Measurements from ENCODE around the gene CLCA2. TPM values are rescaled to one million over a fixed set of nuclear protein-coding genes. Genes with fewer than 3 reads are reported as not detected.

CLCA2 gene
- total and polyA plus RNA-seq, 2 donors (not counting 3 experiments of a cell fraction or from before 2014, with no cell fraction given): 0.01 to 0.11 TPM

GRCh38 chr1:86487811-86488141, 63.8 kb downstream of the CLCA2 start:
- H3K9me3 ChIP-seq (replicated peaks; ENCODE audit: control insufficient read depth, insufficient read depth, low read length): no peaks in the 10 kb centered on the region
- H4K20me1 ChIP-seq (replicated peaks; ENCODE audit: control insufficient read depth, extremely low read depth, insufficient read depth, low read length): no peaks in the 10 kb centered on the region
- no peak overlapping the region for H3K9ac ChIP-seq (replicated peaks; ENCODE audit: extremely low read depth, insufficient read depth, low read length)
- H2AFZ ChIP-seq (ENCODE audit: low read depth, low read length): no peak overlapping the region
- H3K27ac ChIP-seq (ENCODE audit: insufficient read depth, low read depth, low read length): no peak overlapping the region
- no peaks in the 10 kb centered on the region for H3K4me1 ChIP-seq (ENCODE audit: control insufficient read depth, extremely low read depth, insufficient read depth, low read length)
- H3K9me1 ChIP-seq (replicated peaks; ENCODE audit: control insufficient read depth, extremely low read depth, insufficient read depth, low read length): no peaks in the 10 kb centered on the region
- dilution Hi-C loops (cut with MboI; ENCODE audit: extremely low pct_ligation_motif_present, low sequenced_read_pairs) (no loop called here), intact Hi-C loops (cut with micrococcal nuclease) (no loop called here)
- H3K36me3 ChIP-seq (ENCODE audit: control insufficient read depth in 2 of 2, extremely low read depth in 1 of 2, insufficient read depth in 2 of 2, low read length in 2 of 2): no peaks in the 10 kb centered on the region
- DNase-seq (ENCODE audit: low read depth, low spot score): no peak
- TF ChIP-seq POLR2AphosphoS5 (IDR thresholded peaks at IDR 0.05; ENCODE audit: insufficient read depth, low read depth, low read length) (no peak), FOS (IDR thresholded peaks at IDR 0.05; ENCODE audit: borderline replicate concordance, insufficient read depth, low read length) (no peak), CTCF (IDR thresholded peaks at IDR 0.05; ENCODE audit: extremely low read depth in 1 of 2, insufficient read depth in 1 of 2, low read depth in 1 of 2, low read length in 2 of 2) (no peak), MAX (IDR thresholded peaks at IDR 0.05; ENCODE audit: insufficient read depth, insufficient read length) (no peak), EZH2 (IDR thresholded peaks at IDR 0.05; ENCODE audit: borderline replicate concordance, low read depth, low read length, severe bottlenecking) (no peak), GATA2 (IDR thresholded peaks at IDR 0.05; ENCODE audit: insufficient read depth, insufficient read length, low read depth, low read length) (no peak), JUN (IDR thresholded peaks at IDR 0.05; ENCODE audit: borderline replicate concordance, insufficient read depth, insufficient read length, low read depth) (no peak), POLR2A (IDR thresholded peaks at IDR 0.05; ENCODE audit: low read depth, low read length) (no peak), MYC (IDR thresholded peaks at IDR 0.05; ENCODE audit: low read depth, low read length) (no peak)
- no TSS peak for BruUV-seq (replicated peaks)
- no peaks in the 10 kb centered on the region for H3K79me2 ChIP-seq (ENCODE audit: control insufficient read depth, insufficient read depth, low read length)
- no peak for FAIRE-seq
- ChIA-PET CTCF (interaction anchor here (1.3 kb wide), 1 partner anchor 11 kb away, joined by 6 read pairs; no protein-coding TSS in a partner anchor), POLR2A (no interaction called here)
- no peak overlapping the region for H3K4me3 ChIP-seq (replicated peaks in 1 of 3; ENCODE audit: insufficient read depth in 1 of 3, low read depth in 1 of 3, low read length in 3 of 3)
- H3K27me3 ChIP-seq (ENCODE audit: control insufficient read depth in 2 of 2, insufficient read depth in 2 of 2, low read length in 2 of 2): peaks cover 5 to 11% of the 10 kb centered on the region in 2 experiments
- no peak overlapping the region for H3K4me2 ChIP-seq (ENCODE audit: insufficient read depth, low read length)
